Measurements from ENCODE around the gene SLC25A17.

SLC25A17 gene

DNA sequence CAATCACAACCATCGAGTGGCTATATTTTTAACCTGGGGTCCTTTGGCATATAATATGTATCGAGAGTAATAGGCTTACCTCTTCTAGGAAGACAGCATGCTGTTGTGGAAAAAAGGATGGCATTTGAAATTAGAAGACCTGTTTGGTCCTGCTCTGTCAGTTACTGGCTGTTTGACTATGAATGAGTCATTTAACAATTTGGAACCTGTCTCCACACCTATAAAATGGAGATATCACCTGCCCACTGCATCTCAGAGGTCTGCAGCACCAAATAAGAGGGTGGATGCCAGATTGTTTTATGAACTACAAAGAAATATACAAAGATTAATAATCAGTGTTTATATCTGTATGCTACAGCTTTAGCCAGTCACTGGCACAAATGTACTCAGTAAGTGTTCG is 60.8 kb downstream of the SLC25A17 start:
- no peak for DNase-seq (ENCODE audit: low read depth in 2 of 2)

DNA sequence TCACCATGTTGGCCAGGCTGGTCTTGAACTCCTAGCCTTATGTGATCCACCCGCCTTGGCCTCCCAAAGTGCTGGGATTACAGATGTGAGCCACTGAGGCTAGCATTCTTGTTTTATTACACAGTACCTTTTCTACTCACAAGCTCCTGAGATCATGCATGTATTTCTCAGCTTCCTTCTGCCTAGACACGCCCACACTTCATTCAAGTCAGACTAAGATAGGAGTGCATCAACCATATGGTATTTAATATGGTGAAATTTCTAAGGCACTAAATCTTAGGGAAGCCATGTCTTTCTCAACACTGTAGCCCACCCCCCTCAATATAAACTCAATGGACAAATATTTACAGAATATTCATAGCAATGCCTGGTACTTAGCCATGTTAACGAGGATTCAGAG is 62.1 kb downstream of the SLC25A17 start:
- DNase-seq (ENCODE audit: low read depth in 2 of 2) = no peak

GRCh38 chr22:40753114-40753513 is 66.0 kb downstream of the SLC25A17 start:
- DNase-seq (ENCODE audit: low read depth in 2 of 2) = no peak

DNA sequence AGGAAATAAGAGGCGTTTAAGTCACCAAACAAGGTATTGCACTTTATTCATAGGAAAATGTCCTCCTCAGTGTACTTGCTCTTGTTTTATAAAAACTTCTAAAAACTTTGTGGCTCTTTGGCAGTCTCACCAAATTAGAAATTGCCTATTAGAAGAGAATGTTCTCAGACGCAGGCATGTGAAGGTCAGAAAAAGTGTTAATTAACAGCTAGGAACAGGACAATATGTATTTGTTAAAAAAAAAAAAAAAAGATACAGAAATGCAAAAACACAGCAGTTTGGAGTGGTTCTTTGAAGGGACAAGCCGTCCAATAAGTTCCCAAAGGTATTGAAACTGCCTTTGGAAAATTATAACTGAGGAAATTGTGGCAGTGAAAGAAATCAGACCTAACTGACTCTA is 67.9 kb downstream of the SLC25A17 start:
- DNase-seq (ENCODE audit: low read depth in 2 of 2) = no peak

GRCh38 chr22:40749829-40750228 is 69.3 kb downstream of the SLC25A17 start:
- no peak for DNase-seq (ENCODE audit: low read depth in 2 of 2)

DNA sequence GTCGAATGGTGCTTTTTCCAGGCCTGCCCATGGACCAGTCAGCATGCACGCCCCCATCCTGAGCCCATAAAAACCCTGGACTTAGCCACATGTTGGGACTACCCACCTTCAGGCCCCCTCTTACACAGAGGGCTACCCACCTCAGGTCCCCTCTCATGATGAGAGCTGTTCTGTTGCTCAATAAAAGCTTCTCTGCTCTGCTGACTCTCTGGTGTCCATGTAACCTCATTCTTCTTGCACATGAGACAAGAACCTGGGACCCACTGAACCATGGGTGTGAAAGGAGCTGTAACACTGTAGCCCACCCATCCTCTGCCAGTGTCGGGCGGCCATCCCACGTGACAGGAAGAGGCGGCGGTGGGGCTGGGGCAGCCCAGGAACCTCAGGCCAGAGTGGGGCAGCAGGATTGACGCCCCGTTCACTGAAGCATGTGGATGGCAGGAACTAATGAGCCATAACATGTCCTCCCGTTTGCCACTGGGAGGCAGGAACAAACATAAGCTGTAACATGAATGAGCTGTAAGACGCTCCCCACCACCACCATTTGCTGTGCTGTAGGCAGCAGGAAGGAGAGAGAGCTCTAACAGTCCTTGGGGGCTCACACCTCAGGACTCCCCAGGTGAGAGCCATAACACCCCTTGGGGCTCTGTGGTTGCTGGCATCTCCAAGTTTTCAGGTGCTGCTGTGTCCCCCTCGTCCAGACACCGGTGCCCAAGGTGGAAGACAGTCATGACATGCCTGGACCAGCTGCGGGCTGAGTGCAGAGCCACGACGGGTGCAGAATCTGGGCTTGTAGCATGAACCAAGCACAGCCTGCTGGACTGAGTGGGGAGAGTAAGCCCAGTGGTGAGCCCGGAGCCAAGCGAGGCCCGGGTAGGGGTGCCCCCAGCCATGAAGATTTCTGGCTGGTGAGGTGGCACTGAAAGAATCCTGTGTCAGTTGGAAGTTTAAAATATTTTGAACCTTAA is 70.5 kb downstream of the SLC25A17 start:
- DNase-seq (ENCODE audit: low read depth in 2 of 2) = no peak

DNA sequence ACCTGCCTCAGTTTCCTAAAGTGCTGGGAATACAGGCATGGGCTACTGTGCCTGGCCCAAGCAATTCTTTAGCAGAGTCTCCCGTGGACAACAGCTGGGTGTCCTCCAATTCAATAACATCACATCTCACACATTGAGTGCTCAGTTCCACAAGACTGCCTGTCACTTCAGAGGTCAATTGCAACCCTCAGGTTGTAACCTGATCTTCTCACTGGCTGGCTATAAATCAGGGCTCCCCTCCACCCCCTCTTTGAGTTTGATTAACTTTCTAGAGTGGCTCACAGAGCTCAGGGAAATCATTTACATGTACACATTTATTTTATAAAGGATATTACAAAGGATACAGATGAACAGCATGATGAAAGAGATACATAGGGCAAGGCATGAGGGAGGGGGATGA is 71.8 kb downstream of the SLC25A17 start:
- no peak for DNase-seq (ENCODE audit: low read depth in 2 of 2)

DNA sequence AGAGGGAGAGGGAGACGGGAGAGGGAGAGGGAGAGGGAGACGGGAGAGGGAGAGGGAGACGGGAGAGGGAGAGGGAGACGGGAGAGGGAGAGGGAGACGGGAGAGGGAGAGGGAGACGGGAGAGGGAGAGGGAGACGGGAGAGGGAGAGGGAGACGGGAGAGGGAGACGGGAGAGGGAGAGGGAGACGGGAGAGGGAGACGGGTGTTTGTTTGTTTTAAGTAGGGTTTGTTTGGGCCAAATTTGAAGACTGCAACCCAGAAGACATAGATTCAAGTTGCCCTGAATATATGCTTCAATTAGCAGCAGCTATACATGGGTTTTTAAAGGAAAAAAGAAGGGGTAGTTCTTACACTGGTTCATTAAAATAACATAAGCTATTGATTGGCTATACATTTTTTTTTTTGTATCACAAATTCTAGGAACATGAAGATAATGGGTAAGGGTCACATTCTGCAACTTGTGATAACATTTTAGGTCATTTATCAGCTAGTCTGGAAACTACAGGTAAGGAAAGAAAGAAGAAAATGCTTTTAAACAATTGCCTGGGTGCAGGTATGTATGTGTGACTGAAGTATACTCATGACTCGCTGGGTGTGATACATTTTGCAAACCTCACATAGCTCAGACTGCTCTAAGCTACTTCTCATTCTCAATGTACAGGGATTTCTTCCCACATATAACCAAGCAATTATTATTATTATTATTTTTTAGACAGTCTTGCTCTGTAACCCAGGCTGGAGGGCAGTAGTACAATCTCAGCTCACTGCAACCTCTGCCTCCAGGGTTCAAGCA is 72.5 kb downstream of the SLC25A17 start:
- no peak for DNase-seq (ENCODE audit: low read depth in 2 of 2)

GRCh38 chr22:40743768-40744167 is 75.4 kb downstream of the SLC25A17 start:
- no peak for DNase-seq (ENCODE audit: low read depth in 2 of 2)

DNA sequence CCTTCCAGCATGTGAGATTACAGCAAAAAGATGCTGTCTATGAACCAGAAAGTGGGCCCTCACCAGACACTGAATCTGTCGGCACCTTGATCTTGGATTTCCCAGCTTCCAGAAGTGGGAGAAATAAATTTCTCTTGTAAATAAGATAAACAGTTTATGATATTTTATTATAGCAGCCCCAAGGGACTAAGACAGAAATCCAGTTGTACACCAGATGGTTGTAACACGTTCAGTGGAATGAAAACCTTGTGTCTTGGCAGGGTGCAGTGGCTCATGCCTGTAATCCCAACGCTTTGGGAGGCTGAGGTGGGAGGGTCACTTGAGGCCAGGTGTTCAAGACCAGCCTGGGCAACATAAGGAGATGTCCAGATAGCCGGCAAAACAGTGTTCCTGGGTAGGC is 78.0 kb downstream of the SLC25A17 start:
- DNase-seq (ENCODE audit: low read depth in 2 of 2) = no peak

- DNase-seq (ENCODE audit: low read depth in 2 of 2) = no peak
Observed at GRCh38 chr22:40739721-40740120, 79.4 kb downstream of the SLC25A17 start.

DNA sequence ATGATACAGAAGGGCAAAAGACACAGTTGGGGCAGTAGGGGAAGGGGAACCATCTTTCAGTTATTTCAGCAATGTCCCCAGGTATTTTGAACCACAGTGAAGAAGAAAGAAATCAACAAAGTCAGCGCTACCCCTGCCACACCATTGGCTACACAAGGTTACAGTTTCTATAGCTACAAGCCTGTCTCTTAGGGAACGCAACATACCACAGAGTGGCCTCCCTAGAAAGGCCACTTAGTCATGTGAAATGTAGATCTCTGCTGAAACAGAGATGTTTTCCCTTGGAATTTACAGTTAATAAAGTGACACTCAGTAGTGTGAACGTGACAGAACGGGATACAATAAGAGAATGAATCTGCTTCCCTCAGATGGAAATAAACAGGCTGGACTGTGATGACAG is 85.2 kb downstream of the SLC25A17 start:
- no peak for DNase-seq (ENCODE audit: low read depth in 2 of 2)

DNA sequence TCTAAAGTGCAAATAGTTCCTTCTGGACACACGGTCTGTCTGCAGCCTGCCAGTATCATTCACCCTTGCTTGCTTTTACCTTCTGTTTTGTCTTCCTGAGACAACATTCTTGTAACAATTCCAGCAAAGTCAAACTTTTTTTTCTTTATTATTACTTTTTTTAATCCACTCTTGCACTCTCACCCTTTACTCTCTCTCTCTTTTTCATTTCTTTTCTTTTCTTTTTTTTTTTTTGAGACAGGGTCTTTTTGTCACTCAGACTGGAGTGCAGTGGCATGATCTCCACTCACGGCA is 86.2 kb downstream of the SLC25A17 start:
- DNase-seq (ENCODE audit: low read depth in 2 of 2) = no peak

DNA sequence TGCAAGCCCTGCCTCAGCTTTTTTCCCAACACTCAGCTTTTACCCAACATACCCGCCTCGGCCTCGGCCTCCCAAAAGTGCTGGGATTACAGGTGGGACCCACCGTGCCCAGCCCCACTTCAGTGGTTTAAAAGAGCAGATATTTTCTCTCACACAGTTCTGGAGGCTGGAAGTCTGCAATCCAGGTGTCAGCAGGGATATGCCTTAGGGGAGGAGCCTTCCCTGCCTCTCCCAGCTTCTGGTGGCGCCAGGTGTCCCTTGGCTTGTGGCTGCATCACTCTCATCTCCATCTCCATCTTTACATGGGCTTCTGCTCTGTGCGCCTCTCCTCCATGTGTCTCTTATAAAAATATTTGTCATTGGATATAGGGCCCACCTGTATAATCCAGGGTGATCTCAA is 89.9 kb downstream of the SLC25A17 start:
- no peak for DNase-seq (ENCODE audit: low read depth in 2 of 2)

DNA sequence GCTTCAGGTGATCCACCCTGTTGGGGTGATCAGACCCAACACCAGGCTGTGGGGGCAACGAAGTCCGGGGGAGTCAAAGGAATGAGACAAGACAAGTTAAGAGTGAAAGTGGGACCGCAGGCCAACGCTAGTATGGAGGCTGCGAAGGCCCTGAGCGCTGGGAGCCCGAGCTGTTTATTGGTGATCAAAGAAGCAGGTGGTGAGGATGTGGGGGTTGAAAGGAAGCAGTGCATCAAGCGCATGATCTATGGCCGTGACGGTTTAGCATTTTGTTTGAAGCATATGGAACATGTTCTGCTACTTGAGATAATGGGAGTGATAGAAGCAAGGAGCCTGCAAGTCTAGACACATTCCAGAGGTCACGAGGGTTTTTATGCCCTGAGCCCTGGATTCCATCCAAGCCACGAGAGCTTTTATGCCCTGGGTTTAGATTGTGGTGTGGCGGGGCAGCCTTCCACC is 90.4 kb downstream of the SLC25A17 start:
- DNase-seq (ENCODE audit: low read depth in 2 of 2) = peak in 1 of 2 donors; percentile 35

DNA sequence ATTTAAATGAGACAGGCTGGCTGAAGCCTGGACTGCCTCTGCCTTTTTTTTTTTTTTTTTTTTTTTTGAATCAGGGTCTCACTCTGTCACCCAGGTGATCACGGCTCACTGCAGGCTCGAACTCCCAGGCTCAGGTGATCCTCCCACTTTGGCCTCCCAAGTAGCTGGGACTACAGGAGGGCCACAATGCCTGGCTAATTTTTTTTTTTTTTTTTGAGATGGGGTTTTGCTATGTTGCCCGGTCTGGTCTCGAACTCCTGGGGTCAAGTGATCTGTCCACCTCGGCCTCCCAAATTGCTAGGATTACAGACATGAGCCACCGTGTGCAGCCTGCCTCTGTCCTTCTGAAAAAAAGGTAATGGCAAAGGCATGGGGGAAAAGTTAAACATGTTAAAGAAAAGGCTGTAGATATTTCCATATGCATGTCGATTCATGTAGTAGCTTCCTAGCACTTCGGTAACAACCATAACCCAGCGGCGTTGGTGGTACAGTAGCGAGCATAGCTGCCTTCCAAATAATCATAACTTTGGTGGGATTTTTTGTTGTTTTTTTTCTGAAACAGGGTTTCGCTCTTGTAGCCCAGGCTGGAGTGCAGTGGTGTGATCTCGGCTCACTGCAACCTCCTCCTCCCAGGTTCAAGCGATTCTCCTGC is 91.1 kb downstream of the SLC25A17 start:
- no peak for DNase-seq (ENCODE audit: low read depth in 2 of 2)

DNA sequence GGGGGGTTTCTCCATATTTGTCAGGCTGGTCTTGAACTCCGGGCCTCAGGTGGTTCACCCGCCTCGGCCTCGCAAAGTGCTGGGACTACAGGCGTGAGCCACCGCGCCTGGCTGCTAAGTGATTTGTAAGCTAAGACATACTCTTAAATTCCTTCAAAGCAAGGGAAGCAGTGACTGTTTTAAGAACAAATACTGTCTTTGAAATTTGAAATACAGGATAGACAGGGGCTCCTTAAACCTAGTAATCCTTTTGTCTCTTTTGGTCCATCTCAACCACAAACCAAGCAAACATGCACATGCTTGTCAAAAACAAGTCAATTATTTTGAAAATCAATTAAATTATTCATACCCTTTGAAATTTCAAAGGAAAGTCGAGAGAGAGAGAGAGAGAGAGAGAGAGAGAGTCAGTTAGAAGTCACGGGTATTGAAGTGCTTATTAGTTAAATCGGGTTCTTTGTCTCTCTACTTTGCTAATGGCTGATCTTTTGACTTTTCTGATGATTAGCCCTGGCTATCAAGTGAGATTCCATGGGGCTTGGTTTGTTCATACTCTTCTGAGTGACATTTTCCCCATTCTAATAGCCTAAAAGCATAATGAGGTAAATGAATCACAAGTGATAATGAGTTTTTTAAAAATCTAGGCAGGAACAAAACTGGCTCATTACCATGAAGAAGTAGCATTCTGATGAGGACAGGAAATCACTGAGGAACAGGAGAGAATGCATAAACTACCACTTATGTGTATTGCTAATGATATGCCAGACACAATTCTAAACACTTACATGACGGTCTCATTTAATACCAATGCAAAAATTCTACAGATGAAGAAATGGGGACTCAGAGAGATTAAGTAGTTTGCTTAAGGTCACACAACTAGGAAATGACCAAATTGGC is 91.8 kb downstream of the SLC25A17 start:
- DNase-seq (ENCODE audit: low read depth in 2 of 2) = no peak

DNA sequence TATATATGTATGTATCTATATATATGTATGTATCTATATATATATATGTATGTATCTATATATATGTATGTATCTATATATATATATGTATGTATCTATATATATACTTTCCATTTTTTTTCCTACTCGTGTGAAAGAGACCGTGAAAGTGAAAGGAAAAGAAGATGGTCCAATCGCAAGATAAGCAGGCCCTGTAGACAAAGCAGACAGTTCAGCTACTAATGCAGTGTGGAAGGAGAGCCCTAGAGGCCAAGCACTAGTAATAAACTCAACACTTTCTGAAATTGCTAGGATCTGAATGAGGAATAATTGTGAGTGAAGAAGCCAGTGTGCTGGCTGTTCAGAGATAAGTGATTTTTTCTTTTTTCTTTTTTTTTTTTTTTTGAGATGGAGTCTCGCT is 92.6 kb downstream of the SLC25A17 start:
- no peak for DNase-seq (ENCODE audit: low read depth in 2 of 2)

DNA sequence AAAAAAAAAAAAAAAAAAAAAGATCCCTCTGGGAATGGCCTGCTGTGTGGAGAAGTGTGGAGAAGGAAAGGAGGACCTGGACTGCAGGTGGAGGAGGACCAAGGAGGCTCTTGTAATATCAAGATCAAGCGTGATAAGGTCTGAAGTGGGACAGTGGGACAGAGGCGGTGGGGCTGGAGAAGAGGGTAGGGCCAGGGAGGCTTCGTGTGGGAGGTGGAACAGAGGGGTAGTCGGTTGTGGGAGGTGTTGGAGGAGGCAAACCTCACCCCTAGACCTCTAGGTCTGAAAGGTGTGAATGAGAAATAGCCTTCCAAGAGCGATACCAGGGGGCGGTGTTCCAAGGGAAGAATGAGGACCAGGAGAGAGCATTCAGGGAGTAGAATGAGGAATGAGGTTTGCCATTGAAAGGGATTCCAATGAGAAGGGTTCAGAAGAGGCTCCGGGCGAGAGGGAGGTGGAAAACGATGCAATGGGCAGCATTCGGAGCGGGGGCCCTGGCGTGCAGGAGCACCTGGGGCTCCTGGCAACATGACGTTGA is 95.7 kb downstream of the SLC25A17 start:
- DNase-seq (ENCODE audit: low read depth in 2 of 2) = no peak

DNA sequence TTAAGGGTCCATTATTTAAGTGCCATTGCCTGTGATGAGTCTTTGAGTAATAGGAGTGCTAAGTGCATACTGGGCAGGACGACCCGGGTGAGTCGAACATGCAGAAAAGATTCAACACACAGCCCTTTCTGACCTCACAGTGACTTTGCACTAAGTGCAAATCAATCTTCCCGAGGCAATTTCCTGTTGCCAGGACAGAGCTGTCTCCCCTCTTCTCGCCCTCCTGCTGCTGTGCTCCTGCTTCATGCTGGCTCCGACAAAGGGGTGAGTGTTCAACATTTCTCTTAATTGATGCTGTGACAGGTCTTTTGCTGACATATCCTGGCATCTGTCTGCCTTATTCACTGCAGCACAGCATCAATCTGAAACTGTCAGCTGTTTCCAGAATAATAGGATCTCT is 97.9 kb downstream of the SLC25A17 start:
- no peak for DNase-seq (ENCODE audit: low read depth in 2 of 2)

All from activated CD8-positive, alpha-beta memory T cell treated with anti-CD3 and anti-CD28 coated beads for 4 hours (primary cell).